BLaER1 treated with 17β-estradiol and CSF1 and Interleukin-3, amounts not matched to agents 10 nM and 100 nM (cell line): Measurements from ENCODE around the gene CD27.

Source experiments
- H3K27ac ChIP-seq, 11 experiments: shearing (Covaris generic); formaldehyde crosslinking; 2 replicates each; pipeline ENCODE4 v1.8.1; 2022
- H3K27me3 ChIP-seq, 11 experiments: shearing (Covaris generic); formaldehyde crosslinking; 2 replicates each; pipeline ENCODE4 v1.8.1; 2022
- H3K36me3 ChIP-seq, 11 experiments: shearing (Covaris generic); formaldehyde crosslinking; 2 replicates each; pipeline ENCODE4 v1.8.1; 2022
- H3K4me1 ChIP-seq, 10 experiments: shearing (Covaris generic); formaldehyde crosslinking; 2 replicates each; pipeline ENCODE4 v1.8.1; 2022
- H3K4me2 ChIP-seq, 11 experiments: shearing (Covaris generic); formaldehyde crosslinking; 2 replicates each; pipeline ENCODE4 v1.8.1; 2022
- H3K4me3 ChIP-seq, 10 experiments: shearing (Covaris generic); formaldehyde crosslinking; 2 replicates each; pipeline ENCODE4 v1.8.1; 2022
- H3K9ac ChIP-seq, 11 experiments: shearing (Covaris generic); formaldehyde crosslinking; 2 replicates each; pipeline ENCODE4 v1.8.1; 2022
- H3K9me3 ChIP-seq, 11 experiments: shearing (Covaris generic); formaldehyde crosslinking; replicated peaks in 1 of 11; 2 replicates each; pipeline ENCODE4 v1.8.1; 2022
- H4K20me1 ChIP-seq, 11 experiments: shearing (Covaris generic); formaldehyde crosslinking; 2 replicates each; pipeline ENCODE4 v1.8.1; 2022
- Cebpa-rat ChIP-seq, 11 experiments: shearing (Covaris generic); IDR thresholded peaks; 2 replicates each; pipeline ENCODE4 v1.8.1; 2022

CD27 gene

GRCh38 chr12:6500466-6500865, 55.7 kb downstream of the CD27 start:
- Histone ChIP-seq H3K36me3 (peaks cover 52 to 100% (median 96%) of the 10 kb centered on the region in 11 experiments), H4K20me1 (peaks cover 0 to 39% (median 0%) of the 10 kb centered on the region in 11 experiments; a peak in 6 of 22 replicates), H3K4me1 (peaks cover 18 to 24% (median 20%) of the 10 kb centered on the region in 10 experiments), H3K4me2 (no peak overlapping the region), H3K9me3 (no peaks in the 10 kb centered on the region), H3K27me3 (no peaks in the 10 kb centered on the region), H3K9ac (no peak overlapping the region), H3K27ac (no peak overlapping the region), H3K4me3 (no peak overlapping the region)
- no peak for TF ChIP-seq Cebpa-rat (IDR thresholded peaks at IDR 0.05)
